KG1 (cell line): Measurements from ENCODE around the gene TRMT44.
"Not testable (repeated sequence)": the region's sequence is repeated elsewhere in the genome, so short reads cannot be mapped to it uniquely, and the experiment has no call there.

Experiments used
- DNase-seq: peaks from one replicate; lab custom pipeline; 2025; lab: John Stamatoyannopoulos, UW

TRMT44 gene

DNA sequence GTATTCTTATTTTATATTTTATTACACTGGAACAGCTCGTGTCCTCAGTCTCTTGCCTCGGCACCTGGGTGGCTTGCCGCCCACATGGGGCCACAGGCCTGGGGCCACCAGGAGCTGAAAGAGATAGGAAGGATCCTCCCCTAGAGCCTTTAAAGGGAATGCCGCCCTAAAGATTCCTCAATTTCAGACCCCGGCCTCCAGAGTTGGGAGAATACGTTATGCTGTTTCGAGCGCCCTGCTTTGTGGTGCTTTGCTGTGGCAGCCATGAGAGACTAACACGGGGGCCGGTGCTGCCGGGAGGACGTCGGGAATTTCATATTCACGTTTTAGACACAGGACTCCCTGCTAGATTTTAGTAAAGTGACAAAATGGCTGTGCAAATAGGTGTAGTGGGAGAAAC is 33.3 kb upstream of the TRMT44 start:
- DNase-seq: no peak

DNA sequence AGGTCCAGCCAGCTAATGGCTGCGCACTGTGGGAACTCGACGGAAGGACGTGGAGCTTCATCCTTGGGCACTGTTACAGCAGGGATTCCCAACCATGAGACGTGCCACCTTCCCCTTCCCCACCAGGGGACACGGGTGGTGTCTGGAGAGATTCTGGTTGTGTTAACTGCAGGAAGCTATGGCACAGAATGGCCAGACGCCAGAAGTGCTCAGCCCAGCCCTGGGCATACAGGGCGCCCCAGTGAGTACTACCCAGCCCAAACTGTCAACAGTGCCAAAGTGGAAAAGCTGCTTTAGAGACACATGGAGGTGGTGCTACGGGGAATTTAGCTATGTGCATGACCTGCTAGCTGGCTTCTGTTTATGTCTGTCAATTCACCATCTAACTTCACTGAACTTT is 32.8 kb upstream of the TRMT44 start:
- DNase-seq: no peak

DNA sequence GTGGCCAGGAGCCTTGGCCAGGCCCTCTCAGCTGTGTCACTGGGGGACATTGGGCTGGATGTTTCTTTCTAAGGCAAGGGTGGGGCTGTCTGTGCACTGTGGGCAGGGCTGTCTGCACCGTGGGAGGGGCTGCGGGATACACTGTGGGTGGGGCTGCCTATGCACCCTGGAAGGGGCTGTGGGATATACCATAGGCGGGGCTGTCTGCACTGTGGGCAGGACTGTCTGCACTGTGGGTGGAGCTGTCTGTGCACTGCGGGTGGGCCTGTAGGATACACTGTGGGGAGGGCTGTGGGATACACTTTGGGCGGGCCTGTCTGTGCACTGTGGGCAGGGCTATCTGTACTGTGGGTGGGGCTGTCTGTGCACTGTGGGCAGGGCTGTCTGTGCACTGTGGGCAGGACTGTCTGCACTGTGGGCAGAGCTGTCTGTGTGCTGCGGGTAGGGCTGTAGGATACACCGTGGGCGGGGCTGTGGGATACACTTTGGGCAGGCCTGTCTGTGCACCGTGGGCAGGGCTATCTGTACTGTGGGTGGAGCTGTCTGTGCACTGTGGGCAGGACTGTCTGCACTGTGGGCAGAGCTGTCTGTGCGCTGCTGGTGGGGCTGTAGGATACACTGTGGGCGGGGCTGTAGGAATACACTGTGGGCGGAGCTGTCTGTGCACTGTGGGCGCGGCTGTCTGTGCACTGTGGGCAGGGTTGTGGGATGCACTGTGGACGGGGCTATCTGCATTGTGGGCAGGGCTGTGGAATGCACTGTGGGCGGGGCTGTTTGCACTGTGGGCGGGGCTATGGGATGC is 31.1 kb upstream of the TRMT44 start:
- DNase-seq: no peak

DNA sequence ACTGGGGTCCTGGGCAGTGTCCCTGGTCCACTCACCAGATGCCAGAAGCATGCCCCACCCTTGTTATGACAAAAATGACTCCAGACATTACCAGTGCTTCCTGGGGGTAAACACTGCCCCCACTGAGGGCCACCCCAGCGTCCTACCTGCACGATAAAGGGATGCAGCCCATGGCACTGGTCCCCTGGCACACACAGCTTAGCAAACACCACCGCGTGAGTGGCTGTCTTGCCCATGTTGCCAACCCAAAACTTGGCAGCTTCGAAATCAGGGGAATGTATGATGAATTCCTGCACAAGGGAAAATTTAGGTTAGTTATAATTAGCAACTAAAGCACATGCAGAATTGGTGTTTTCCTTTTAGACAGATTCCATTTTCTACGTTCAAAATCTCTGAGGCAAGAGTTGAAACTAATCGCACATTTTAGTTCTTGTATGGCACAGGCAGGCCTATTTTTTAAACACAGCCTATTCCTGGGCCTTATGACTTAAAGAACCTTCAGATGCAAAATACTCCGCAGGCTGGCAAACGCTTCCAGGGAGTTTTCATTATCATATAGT is 30.4 kb upstream of the TRMT44 start:
- no peak for DNase-seq

DNA sequence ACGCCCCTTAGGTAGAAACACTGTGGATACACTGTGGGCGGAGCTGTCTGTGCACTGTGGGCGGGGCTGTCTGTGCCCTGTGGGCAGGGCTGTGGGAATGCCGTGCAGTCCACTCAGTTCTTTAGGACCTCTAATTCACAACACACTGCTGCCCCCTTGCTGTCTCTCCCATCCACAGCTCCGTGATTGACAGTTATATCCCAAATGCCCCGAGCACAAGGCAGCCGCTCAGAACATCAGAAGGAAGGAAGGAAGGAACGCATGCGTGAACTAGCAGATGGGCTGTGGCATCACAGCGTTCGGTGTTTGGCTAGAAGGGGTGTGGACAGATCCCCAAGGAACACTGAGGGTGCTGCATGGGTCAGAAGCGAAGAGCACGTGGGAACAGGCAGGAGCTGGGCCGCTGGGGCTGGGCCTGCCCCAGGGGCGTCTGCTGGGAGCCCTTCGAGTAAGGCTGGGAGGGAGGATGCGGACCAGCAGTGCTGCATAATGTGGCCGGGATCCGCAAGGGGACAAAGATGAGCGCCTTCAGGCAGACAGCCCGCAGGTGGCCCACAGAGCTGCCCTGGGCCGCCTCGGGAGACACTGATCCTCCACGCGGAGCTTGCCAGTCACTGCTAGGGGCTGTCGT is 29.8 kb upstream of the TRMT44 start:
- no peak for DNase-seq

DNA sequence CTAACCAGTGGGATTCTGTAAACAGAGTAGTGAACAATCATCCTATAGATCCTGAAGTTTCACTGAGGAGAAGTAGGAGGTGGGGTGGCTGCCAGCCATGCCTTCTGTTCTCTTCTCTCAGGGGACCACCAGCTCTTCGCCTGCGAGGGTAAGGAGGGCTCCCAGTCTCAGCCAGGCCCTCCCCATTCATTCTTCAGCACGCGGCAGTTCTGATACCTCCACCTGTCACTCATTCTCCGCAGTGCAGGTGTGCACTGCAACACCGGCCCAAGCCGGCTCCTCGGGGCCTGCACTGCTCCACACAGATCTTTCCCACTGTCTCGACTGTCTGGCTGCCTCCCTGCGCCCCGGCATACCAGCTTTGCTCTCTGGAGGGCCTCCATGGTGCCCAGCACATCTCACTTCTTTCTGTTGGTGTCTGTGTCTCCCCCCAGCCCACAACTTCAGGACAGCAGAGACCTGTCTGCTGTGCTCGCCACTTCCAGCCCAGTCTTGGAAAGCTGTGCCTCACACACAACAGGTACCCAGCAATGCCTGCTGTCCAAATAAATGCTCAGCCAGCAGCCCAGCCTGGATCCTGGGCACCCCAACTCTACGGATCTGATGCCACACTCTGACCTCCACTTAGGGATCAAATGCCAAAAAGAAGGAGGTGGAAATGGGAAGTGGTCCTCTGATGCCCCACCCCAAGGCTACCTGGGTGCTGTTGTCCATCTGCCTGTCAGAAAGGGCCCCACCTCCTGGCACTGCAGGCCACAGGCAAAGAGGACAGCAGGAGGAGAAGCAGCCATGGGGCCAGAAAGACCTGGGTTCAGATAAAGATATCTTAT is 29.0 kb upstream of the TRMT44 start:
- no peak for DNase-seq

DNA sequence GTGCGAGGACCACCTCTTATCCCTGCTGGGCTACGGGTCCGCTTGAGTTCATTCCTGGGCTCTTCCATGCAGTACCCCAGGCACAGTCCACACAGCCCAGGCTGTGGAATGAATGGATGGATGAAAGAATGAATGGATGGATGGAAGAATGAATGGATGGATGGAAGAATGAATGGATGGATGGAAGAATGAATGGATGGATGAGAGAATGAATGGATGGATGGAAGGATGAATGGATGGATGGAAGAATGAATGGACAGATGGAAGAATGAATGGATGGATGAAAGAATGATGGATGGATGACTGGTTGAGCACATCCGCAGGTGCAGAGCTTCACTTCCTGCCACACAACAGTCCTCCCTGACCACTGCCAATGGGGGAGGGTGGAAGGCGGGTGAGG is 28.3 kb upstream of the TRMT44 start:
- DNase-seq: no peak

DNA sequence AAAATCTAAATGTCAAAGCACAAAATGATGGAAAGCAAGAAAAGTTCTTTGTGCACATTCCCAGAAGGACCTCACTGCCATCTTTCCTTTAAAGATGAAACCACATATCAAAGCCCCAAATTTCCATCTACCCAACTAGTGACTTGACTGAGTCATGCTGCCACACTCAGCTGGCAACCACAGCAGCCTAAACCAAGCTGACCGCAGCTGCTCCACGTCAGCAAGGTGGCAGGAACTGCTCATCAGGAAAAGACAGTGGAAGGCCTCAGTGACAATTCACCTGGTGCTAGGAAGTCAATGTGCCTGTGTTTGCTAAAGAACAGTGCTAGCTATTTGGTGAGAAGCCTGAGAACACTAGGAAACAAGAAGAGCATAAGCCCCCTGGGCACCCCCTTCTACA is 26.2 kb upstream of the TRMT44 start:
- no peak for DNase-seq

DNA sequence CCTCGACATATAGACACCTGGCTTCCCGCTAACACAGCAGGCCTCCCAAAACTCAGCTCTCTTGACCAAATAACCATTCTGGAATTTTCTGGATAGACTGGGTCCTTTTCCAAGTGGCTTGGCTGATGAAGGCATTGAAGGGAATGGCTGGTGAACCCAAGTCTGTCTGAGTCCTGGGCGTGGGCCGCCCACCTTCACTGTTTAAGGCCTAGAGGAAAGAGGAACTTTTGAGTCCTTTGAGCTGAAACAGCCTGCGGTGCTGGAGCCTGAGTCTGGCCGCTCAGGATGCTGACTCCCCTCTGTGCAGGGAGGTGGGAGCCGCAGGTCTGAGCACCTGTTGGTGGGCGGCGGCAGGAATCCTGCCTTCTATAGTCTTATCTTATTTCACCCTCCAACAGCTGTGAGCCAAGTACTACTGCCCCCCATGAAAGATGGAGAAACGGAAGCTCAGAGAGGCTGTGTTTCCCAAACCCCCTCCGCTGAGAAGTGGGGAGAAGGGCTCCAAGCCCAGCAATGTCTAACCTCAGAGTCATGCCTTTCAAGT is 23.4 kb upstream of the TRMT44 start:
- no peak for DNase-seq

DNA sequence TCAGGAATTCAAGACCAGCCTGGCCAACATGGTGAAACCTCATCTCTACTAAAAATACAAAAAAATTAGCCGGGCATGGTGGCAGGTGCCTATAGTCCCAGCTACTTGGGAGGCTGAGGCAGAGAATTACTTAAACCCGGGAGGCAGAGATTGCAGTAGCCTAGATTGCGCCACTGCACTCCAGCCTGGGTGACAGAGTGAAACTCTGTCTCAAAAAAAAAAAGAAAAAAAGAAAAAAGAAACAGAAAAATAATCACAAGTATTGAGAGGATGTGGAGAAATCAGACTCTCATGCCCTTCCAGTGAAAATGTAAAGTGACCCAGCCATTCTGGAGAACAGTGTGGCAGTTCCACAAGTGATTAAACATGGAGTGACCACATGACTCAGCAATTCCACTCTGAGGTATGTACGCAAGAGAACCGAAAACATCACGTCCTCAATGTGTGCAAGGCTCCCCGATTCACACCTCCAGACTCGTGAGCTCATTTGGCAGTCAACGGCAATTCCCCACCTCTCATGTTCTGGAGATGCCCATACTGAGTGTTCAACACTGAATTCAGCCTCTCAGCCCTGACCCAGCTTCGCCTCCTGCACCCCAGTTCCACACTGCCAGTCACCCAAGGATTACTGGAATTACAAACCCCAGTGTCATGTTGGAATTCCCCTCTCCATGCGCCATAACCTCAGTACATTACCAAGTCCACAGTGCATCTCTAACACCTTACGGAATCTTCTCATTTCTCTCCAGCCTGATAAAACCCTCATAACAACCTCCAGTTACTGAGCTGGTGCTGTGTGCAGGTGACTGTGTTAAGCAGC is 21.1 kb upstream of the TRMT44 start:
- no peak for DNase-seq

DNA sequence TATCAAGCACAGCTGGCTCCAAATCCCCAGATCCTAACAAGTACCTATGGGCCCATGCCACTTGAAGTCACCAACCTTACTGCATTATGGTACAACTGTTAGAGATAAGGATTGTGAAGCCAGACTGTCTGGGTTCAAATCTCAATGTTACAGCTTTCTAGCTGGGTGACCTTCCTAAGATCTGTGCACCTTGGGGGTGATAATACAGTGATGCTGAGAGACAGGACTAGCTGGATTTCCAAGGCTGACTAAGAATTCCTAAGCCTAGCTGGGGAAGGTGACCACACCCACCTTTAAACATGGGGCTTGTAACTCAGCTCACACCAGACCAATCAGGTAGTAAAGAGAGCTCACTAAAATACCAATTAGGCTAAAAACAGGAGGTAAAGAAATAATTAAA is 20.4 kb upstream of the TRMT44 start:
- not testable (repeated sequence) for DNase-seq

DNA sequence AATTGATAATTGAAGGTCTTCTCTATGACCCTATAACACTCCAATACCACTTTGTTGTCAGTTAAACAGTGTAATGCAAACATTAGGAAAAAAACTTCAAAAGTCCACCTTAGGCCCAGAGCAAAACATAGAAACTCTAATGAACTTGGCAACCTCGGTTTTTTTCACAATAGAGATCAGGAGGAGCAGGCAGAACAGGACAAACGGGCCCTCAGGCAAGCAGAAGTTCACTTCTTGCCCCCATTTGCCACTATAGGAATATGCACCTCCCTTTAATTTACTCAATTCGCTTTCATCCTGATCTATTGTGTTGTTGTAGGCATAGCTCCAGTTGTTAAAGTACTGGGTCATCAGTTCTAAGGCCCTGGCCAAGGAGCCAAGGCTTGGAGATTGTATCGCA is 18.2 kb upstream of the TRMT44 start:
- DNase-seq: no peak

DNA sequence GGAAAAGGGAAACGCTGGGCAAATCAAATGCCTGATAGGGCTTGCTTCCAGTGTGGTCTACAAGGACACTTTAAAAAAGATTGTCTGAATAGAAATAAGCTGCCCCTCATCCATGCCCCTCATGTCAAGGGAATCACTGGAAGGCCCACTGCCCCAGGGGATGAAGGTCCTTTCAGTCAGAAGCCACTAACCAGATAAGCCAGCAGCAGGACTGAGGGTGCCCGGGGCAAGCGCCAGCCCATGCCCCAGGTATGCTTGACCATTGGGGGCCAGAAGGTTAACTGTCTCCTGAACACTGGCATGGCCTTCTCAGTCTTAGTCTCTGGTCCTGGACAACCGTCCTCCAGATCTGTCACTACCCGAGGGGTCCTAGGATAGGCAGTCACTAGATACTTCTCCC is 17.8 kb upstream of the TRMT44 start:
- DNase-seq: no peak

DNA sequence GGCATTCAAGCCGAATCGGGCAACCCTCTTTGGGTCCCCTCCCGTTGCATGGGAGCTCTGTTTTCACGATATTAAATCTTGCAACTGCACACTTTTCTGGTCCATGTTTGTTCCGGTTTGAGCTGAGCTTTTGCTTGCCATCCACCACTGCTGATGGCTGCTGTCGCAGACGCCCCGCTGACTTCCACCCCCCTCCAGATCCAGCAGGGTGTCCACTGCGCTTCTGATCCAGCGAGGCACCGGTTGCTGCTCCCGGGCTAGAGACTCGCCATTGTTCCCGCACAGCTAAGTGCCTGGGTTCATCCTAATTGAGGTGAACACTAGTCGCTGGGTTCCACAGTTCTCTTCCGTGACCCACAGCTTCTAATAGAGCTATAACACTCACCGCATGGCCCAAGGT is 13.3 kb upstream of the TRMT44 start:
- no peak for DNase-seq

DNA sequence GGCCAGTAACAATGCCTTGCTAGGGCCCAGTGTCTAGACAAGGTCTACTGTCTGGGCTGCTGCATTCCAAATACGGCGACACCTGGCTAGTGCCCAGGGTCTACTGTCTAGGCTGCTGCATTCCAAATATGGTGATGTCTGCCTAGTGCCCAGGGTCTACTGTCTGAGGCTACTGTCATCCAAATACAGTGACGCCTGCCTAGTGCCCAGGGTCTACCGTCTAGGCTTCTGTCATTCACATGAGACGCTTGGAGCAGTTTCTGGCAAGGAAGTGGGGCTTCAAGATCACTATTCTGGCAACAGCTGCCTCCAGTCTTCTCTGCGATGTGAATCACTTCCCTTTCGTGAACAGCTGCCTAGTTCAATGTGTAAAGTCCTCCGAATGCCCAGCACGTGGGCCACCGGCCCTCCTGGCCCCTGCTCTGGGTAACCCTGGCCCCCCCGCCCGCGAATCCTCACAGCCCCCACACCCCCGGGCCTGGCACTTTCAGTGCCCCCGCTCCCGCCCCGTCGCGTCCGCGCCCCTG is 12.8 kb upstream of the TRMT44 start:
- DNase-seq: no peak

DNA sequence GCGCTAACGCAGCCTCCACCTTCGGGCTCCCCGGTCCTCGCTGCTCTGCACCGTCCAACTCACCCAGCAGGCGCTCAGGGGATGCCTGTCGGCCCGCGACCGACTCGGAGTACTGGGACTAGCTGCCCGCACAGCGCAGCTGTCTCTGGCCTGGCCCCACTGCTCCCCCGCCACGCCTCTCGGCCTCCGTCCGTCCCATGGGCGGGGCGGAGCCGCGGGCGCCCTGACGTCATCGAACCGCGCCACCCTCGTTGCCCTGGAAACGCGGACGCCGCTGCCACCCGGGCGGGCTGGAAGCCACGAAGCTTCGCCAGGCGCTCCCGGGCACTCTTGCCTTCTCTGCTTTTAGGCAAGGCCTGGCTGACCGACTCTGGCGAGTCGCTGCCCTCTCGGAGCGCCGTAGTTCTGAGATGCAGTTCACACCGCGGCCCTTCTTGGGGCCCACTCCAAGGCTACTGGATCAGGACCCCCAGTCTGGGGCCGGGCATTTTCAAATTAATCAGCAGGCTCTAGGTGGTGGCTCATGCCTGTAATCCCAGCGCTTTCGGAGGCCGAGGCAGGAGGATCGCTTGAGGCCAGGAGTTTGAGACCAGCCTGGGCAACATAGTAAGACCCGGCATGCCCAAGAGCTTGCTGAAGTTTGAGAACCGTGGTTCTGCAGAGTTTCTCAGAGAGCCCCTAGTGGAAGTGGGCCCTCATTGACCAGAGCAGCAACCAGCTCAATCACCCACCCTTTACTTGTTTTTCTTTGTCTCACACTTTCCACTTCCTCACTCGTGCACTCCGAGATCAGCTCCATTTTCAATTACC is 12.1 kb upstream of the TRMT44 start:
- peak; percentile 71 for DNase-seq

DNA sequence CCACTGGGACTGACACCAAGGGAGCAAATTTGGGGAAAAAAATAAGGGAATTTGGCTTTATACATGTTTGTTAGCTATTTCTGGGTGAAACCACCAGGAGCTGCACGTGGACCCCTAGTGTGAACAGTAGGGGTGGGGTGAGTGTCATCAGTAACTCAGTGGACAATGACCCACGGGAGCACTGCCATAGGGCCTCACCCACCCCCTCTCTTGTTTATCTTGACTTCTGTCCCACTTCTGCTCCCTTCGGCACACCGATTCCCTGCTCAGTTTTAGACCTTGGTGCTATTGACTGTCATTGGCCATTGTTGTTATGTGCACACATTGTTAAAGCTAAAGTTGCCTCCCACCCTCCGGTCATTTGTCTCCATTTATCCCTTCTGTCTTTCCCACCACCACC is 9.0 kb upstream of the TRMT44 start:
- no peak for DNase-seq

DNA sequence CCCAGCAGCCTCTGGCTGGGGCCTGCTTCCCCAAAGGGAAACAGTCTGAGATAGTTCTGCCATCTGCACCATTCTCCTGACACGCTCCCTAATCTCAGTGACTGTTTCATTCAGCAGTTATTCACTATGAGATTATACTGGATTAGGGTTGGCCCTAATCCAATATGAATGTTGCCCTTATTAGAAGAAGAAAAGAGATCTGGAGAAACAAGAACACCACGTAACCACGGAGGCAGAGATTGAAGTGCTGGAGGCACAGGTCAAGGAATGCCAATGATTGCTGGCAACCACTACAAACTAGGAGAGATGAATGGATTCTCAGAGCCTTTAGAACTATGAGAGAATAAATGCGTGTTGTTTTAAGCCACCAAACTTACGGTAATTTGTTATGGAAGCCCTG is 7.4 kb upstream of the TRMT44 start:
- no peak for DNase-seq

DNA sequence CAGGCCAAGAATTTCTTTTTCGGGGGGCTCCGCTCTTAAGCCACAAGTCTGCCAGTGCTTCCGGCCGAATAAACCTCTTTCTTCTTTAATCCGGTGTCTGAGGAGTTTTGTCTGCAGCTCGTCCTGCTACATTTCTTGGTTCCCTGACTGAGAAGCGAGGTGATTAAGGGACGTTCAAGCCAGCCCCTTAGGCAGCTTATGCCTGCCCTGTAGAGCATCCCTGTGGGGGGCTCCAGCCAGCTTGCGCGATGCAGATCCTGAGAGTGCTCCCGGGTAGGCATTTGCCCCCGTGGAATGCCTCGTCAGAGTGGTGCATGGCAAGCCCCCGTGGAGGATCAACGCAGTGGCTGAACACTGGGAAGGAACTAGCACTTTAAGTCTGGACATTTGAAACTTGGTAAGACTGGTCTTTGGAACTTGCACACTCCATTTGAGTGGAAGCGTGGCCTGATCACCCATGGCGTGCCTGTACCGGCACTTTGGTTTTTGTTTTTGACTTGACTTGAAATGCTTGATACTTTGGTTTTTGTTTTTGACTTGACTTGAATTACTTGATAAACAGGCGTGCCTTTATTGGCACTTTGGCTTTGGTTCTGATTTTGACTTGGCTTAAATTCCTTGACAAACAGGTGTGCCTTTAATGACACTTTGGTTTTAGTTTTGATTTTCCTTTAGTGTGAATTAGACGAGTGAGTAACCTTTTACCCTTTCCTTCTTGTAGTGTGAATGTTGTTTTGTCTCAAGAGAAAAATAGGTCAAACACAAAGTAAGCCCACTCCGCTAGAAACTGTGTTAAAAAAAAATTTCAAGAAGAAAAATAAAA is 6.1 kb upstream of the TRMT44 start:
- DNase-seq: no peak
